Heart right ventricle (tissue), 16 donors: ENCODE measurements around the gene BMAL1. TPM values are rescaled to one million over a fixed set of nuclear protein-coding genes. Genes with fewer than 3 reads are reported as not detected.

Experiments
- ATAC-seq, 8 donors: fragments of 200-7000 bp; cut with Tn5 transposase; one replicate each; pipeline ENCODE4 v1.9.1; 2020; ENCODE audit warnings: mild to moderate bottlenecking in 8 of 8, moderate library complexity in 8 of 8, moderate number of reproducible peaks in 1 of 8
- DNase-seq, 2 donors: peaks; one replicate each; pipeline ENCODE4 v3.0.0-alpha.2; 2020
- H3K27ac ChIP-seq, 10 donors: fragments of 200-600 bp; sonication (generic) in 2 of 10; one replicate each; pipeline versions ENCODE4 v1.5.0 to v1.8.0; 2020 to 2022; ENCODE audit warnings: mild to moderate bottlenecking in 3 of 10
- H3K27me3 ChIP-seq, 7 donors: fragments of 200-600 bp; one replicate each; pipeline ENCODE4 v1.8.0; 2021 to 2022; ENCODE audit warnings: mild to moderate bottlenecking in 2 of 7
- H3K36me3 ChIP-seq, 9 donors: fragments of 200-600 bp; sonication (generic) in 1 of 9; one replicate each; pipeline versions ENCODE4 v1.5.0 to v1.8.0; 2020 to 2022; ENCODE audit warnings: mild to moderate bottlenecking in 2 of 9
- H3K4me1 ChIP-seq, 9 donors: fragments of 200-600 bp; sonication (generic) in 1 of 9; one replicate each; pipeline versions ENCODE4 v1.5.0 to v1.8.0; 2020 to 2022; ENCODE audit warnings: mild to moderate bottlenecking in 4 of 9
- H3K4me3 ChIP-seq, 10 donors: fragments of 200-600 bp; sonication (generic) in 2 of 10; one replicate each; pipeline versions ENCODE4 v1.5.0 to v1.8.0; 2020 to 2022; ENCODE audit warnings: mild to moderate bottlenecking in 7 of 10, moderate library complexity in 2 of 10
- H3K9me3 ChIP-seq, 11 donors: fragments of 200-600 bp in 10 of 11; sonication (generic) in 2 of 11; one replicate each; pipeline versions ENCODE4 v1.5.0 to v1.8.0; 2013 to 2022; ENCODE audit warnings: mild to moderate bottlenecking in 2 of 11, control low read depth in 1 of 11, moderate library complexity in 1 of 11
- CTCF ChIP-seq, 9 donors: fragments of 200-600 bp; sonication (generic) in 2 of 9; IDR thresholded peaks; one replicate each; pipeline versions ENCODE4 v1.5.0 to v1.8.0; 2021 to 2022; ENCODE audit warnings: antibody characterized with exemption in 9 of 9, mild to moderate bottlenecking in 5 of 9, moderate library complexity in 1 of 9
- WGBS, 2 donors: extraction: QIAGEN DNeasy Blood & Tissue Kit; methylation state at CpG; one replicate each; pipeline ENCODE4 v1.1.7; 2013; ENCODE audit warnings: inconsistent platforms in 1 of 2; 5-methylcytosine and 5-hydroxymethylcytosine counted together
- intact Hi-C, 10 donors: fragments of 100-400 bp; cut with DNase I; formaldehyde crosslinking; loops; one replicate each; pipeline versions ENCODE4 v1.11.1 to v1.14.2; 2022
- polyA plus RNA-seq, 2 donors: library from polyadenylated mRNA; stranded (reverse); fragments of 200-250 nt; gene quantifications; one replicate each; pipeline ENCODE4 v1.2.3, GENCODE V29; 2013
- total RNA-seq, 10 donors: library from RNA; stranded (reverse); fragmentation: NEBNext Ultra II Directional in 3 of 10; extraction: Animal tissue kit (Norgen Biotek cat#: 25700) in 3 of 10; gene quantifications; one replicate each; pipeline versions ENCODE4 v1.2.1 to v1.2.4, GENCODE V29; 2021 to 2023
- donor health status: Arrhythmogenic right ventricular cardiomyopathy.
- donor health status: ischemic (EF 13 %, LVEDD 7.1; RV severe dilation, severe dysfunction).
- donor health status: healthy with polysubstance abuse.
- donor health status: DM: no; HTN: yes; CAD: no.
- donor health status: DM: no; HTN: no; CAD: no.
- donor health status: ischemic (EF 25% LVEDD 6.9; RV normal size, moderate dysfunction).
- donor health status: ischemic (EF 25% LVEDD 5.7; RV mildly dilated, moderate dysfunction).
- donor health status: healthy.
- donor health status: DM: yes; HTN: yes; CAD: no.
- donor health status: Ischemic cardiomyopathy.
- donor health status: ischemic (EF 35%, LVEDD 5.7; RV mildly dilated, moderate dysfunction).
- donor health status: nonischemic (EF 11% LVEDD 7.7; RV severe dilation, severe dysfunction).
- donor health status: DM: yes; HTN: yes; CAD: no.
- donor health status: PGD.
- donor health status: ischemic (EF 29% LVEDD 5.4; RV normal size, mild dysfunction).
- donor health status: nonischemic (EF 23%, LVEDD 6.1; RV moderate dilation, normal function).

The BMAL1 gene
- total and polyA plus RNA-seq, 12 donors: 2.9 to 19.9 (median 10.2) TPM

- TF ChIP-seq CTCF (IDR thresholded peaks at IDR 0.05): peak; percentile 62 to 84 (median 74)
- intact Hi-C loops: no loop called here
- WGBS, 2 donors: 44 to 48% methylated on average over 4 of the region's 4 CpGs
- ATAC-seq: peak in 4 of 8 donors; percentile 39 to 61 (median 50)
- no peak overlapping the region for H3K4me3 ChIP-seq
- no peak overlapping the region for H3K27ac ChIP-seq
- no peaks in the 10 kb centered on the region for H3K4me1 ChIP-seq
- H3K27me3 ChIP-seq: peaks cover 0 to 16% (median 8%) of the 10 kb centered on the region in 7 donors
- peaks cover 0 to 5% (median 0%) of the 10 kb centered on the region in 11 donors for H3K9me3 ChIP-seq
- no peaks in the 10 kb centered on the region for H3K36me3 ChIP-seq
- peak; percentile 21 to 31 for DNase-seq
Observed at GRCh38 chr11:13238879-13239514, 38.6 kb upstream of the BMAL1 start.

- H3K4me1 ChIP-seq: no peaks in the 10 kb centered on the region
- intact Hi-C loops: no loop called here
- no peak overlapping the region for H3K27ac ChIP-seq
- ATAC-seq (no peak), DNase-seq (no peak)
- peaks cover 0 to 25% (median 8%) of the 10 kb centered on the region in 7 donors for H3K27me3 ChIP-seq
- H3K9me3 ChIP-seq: no peaks in the 10 kb centered on the region
- H3K4me3 ChIP-seq: no peak overlapping the region
- no peak for TF ChIP-seq CTCF (IDR thresholded peaks at IDR 0.05)
- WGBS, 2 donors: 90 to 92% methylated on average over 3 of the region's 3 CpGs
- H3K36me3 ChIP-seq: no peaks in the 10 kb centered on the region
Observed at GRCh38 chr11:13242564-13242963, 35.0 kb upstream of the BMAL1 start.

GRCh38 chr11:13247606-13248296, 29.8 kb upstream of the BMAL1 start:
- intact Hi-C loops: no loop called here

GRCh38 chr11:13249177-13249576, 28.4 kb upstream of the BMAL1 start:
- no peak for TF ChIP-seq CTCF (IDR thresholded peaks at IDR 0.05)
- ATAC-seq (no peak), DNase-seq (no peak)
- no peaks in the 10 kb centered on the region for H3K36me3 ChIP-seq
- no peaks in the 10 kb centered on the region for H3K4me1 ChIP-seq
- no peak overlapping the region for H3K27ac ChIP-seq
- WGBS, 2 donors: 95% methylated on average over 2 of the region's 2 CpGs
- no peak overlapping the region for H3K4me3 ChIP-seq
- no peaks in the 10 kb centered on the region for H3K9me3 ChIP-seq
- intact Hi-C loops: no loop called here
- peaks cover 0 to 14% (median 0%) of the 10 kb centered on the region in 7 donors for H3K27me3 ChIP-seq

More at GRCh38 chr11:13247606-13248296, 29.8 kb upstream of the BMAL1 start:
- no peak for TF ChIP-seq CTCF (IDR thresholded peaks at IDR 0.05)
- H3K4me1 ChIP-seq: no peaks in the 10 kb centered on the region
- WGBS, 2 donors: 62 to 66% methylated on average over 5 of the region's 5 CpGs
- DNase-seq (no peak), ATAC-seq (no peak)
- H3K4me3 ChIP-seq: no peak overlapping the region
- peaks cover 0 to 25% (median 8%) of the 10 kb centered on the region in 7 donors for H3K27me3 ChIP-seq
- no peaks in the 10 kb centered on the region for H3K36me3 ChIP-seq
- H3K27ac ChIP-seq: no peak overlapping the region
- no peaks in the 10 kb centered on the region for H3K9me3 ChIP-seq
